Activated T-helper 2 cell treated with anti-CD3 and anti-CD28 coated beads, Interferon-gamma antibody, Interleukin-2, Interleukin-4, amounts not matched to agents 10 μg/mL and 5 μg/mL and 100 μg/mL, durations not matched to agents 14 hours and 24 hours and 36 hours (primary cell): Measurements from ENCODE around the gene ZDHHC14. TPM values are rescaled to one million over a fixed set of nuclear protein-coding genes. Genes with fewer than 3 reads are reported as not detected.
"Not testable (repeated sequence)": the region's sequence is repeated elsewhere in the genome, so short reads cannot be mapped to it uniquely, and the experiment has no call there.

Experiments
- DNase-seq: peaks from one replicate; pipeline ENCODE4 v3.0.0; 2021; ENCODE audit warnings: low spot score
- H3K27ac Mint-ChIP-seq: one replicate; pipeline ENCODE4 v1.8.0; 2021; ENCODE audit warnings: mixed read lengths
- H3K27me3 Mint-ChIP-seq: one replicate; pipeline ENCODE4 v1.8.0; 2021; ENCODE audit warnings: low read depth, mixed read lengths
- H3K36me3 Mint-ChIP-seq: one replicate; pipeline ENCODE4 v1.8.0; 2021; ENCODE audit warnings: low read depth, mixed read lengths
- H3K4me1 Mint-ChIP-seq: one replicate; pipeline ENCODE4 v1.8.0; 2021; ENCODE audit warnings: low read depth, mixed read lengths
- H3K4me3 Mint-ChIP-seq: one replicate; pipeline ENCODE4 v1.8.0; 2021; ENCODE audit warnings: low read depth, mild to moderate bottlenecking, moderate library complexity, mixed read lengths
- H3K9me3 Mint-ChIP-seq: one replicate; pipeline ENCODE4 v1.8.0; 2021; ENCODE audit warnings: mixed read lengths
- intact Hi-C: fragments of 100-400 bp; cut with micrococcal nuclease; formaldehyde crosslinking; loops from one replicate; pipeline ENCODE4 v1.15.1; 2023
- total RNA-seq: library from RNA; stranded (reverse); gene quantifications from 2 replicates; pipeline ENCODE4 v1.2.3, GENCODE V29; 2022

The ZDHHC14 gene
- total RNA-seq, 1 donor from 2014 or later: 8.4 TPM

- no peaks in the 10 kb centered on the region for H3K36me3 Mint-ChIP-seq
- no peaks in the 10 kb centered on the region for H3K9me3 Mint-ChIP-seq
- no peak overlapping the region for H3K27ac Mint-ChIP-seq
- intact Hi-C loops: no loop called here
- no peak for DNase-seq
- H3K4me1 Mint-ChIP-seq: no peaks in the 10 kb centered on the region
- peaks cover 8% of the 10 kb centered on the region for H3K27me3 Mint-ChIP-seq
- H3K4me3 Mint-ChIP-seq: no peak overlapping the region
Measured at GRCh38 chr6:157708933-157709332, 327.9 kb downstream of the ZDHHC14 start.

DNA sequence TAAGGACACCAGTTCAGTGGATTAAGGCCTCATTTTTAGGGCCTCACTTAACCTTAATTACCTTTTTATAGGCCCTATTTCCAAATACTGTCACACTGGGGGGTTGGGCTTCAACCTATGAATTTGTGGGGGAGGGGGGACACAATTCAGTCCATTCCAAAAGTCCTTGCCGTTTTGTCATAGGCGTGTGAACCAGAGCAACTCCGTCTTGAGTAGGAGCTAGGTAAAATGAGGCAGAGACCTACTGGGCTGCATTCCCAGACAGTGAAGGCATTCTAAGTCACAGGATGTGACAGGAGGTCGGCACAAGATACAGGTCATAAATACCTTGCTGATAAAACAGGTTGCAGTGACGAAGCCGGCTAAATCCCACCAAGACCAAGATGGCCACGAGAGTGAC, 328.6 kb downstream of the ZDHHC14 start:
- H3K27ac Mint-ChIP-seq: no peak overlapping the region
- no peak overlapping the region for H3K4me3 Mint-ChIP-seq
- H3K4me1 Mint-ChIP-seq: no peaks in the 10 kb centered on the region
- H3K9me3 Mint-ChIP-seq: no peaks in the 10 kb centered on the region
- no peak for DNase-seq
- no peaks in the 10 kb centered on the region for H3K36me3 Mint-ChIP-seq
- peaks cover 8% of the 10 kb centered on the region for H3K27me3 Mint-ChIP-seq
- intact Hi-C loops: no loop called here

DNA sequence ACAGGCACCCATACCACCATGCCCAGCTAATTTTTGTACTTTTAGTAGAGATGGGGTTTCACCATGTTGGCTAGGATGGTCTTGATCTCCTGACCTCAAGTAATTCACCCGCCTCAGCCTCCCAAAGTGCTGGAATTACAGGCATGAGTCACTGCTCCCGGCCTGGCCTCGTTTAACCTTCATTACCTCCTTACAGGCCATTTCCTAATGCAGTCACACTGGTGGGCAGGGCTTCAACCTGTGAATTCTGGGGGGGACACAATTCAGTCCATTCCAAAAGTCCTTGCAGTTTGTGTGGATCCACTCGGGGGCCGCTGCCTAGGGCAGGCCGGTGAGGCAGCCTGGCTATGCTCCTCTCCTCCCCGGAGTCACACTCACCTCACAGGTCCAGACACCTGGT, 329.6 kb downstream of the ZDHHC14 start:
- intact Hi-C loops: no loop called here
- peaks cover 2% of the 10 kb centered on the region for H3K27me3 Mint-ChIP-seq
- H3K4me3 Mint-ChIP-seq: no peak overlapping the region

DNA sequence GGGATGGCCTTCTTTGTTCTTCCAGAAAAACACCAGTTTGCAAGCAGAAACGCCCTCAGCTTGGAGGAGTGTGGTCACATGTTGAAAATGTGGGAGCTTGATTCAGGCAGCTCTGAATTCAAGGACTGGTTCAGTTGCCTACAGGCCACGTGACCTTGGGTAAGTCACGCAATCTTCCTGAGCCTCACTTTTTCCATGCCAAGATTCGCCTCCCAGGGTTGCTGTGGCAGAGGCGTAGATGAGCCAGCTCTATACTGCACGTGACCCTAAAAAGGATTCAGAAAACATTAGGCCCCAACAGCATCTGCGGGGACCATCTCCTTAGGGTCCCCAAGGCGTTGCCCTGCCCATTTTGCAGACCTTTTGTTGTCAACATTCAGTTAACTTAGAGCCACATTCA, 330.1 kb downstream of the ZDHHC14 start:
- peaks cover 3% of the 10 kb centered on the region for H3K27me3 Mint-ChIP-seq
- DNase-seq: no peak
- H3K27ac Mint-ChIP-seq: no peak overlapping the region
- no peaks in the 10 kb centered on the region for H3K9me3 Mint-ChIP-seq
- intact Hi-C loops: no loop called here
- no peaks in the 10 kb centered on the region for H3K36me3 Mint-ChIP-seq
- no peaks in the 10 kb centered on the region for H3K4me1 Mint-ChIP-seq
- no peak overlapping the region for H3K4me3 Mint-ChIP-seq

More for the DNA sequence above, 329.6 kb downstream of the ZDHHC14 start:
- DNase-seq: no peak
- Mint-ChIP-seq H3K36me3 (no peaks in the 10 kb centered on the region), H3K4me1 (no peaks in the 10 kb centered on the region), H3K9me3 (no peaks in the 10 kb centered on the region), H3K27ac (no peak overlapping the region)

GRCh38 chr6:157712585-157713295, 331.8 kb downstream of the ZDHHC14 start:
- peaks cover 14% of the 10 kb centered on the region for H3K27me3 Mint-ChIP-seq
- H3K36me3 Mint-ChIP-seq: no peaks in the 10 kb centered on the region
- no peak overlapping the region for H3K4me3 Mint-ChIP-seq
- no peaks in the 10 kb centered on the region for H3K4me1 Mint-ChIP-seq
- H3K9me3 Mint-ChIP-seq: no peaks in the 10 kb centered on the region
- intact Hi-C loops: no loop called here
- no peak overlapping the region for H3K27ac Mint-ChIP-seq
- no peak for DNase-seq

- Mint-ChIP-seq H3K27ac (no peak overlapping the region), H3K27me3 (peaks cover 16% of the 10 kb centered on the region), H3K4me1 (no peaks in the 10 kb centered on the region), H3K9me3 (no peaks in the 10 kb centered on the region), H3K4me3 (no peak overlapping the region), H3K36me3 (no peaks in the 10 kb centered on the region)
- intact Hi-C loops: no loop called here
- DNase-seq: no peak
Measured at GRCh38 chr6:157713451-157714152, 332.6 kb downstream of the ZDHHC14 start.

- Mint-ChIP-seq H3K4me1 (no peaks in the 10 kb centered on the region), H3K27me3 (peaks cover 18% of the 10 kb centered on the region), H3K36me3 (no peaks in the 10 kb centered on the region), H3K9me3 (no peaks in the 10 kb centered on the region), H3K27ac (no peak overlapping the region), H3K4me3 (no peak overlapping the region)
- no peak for DNase-seq
- intact Hi-C loops: no loop called here
Measured at GRCh38 chr6:157714153-157714490, 333.1 kb downstream of the ZDHHC14 start.

- Mint-ChIP-seq H3K36me3 (no peaks in the 10 kb centered on the region), H3K27ac (no peak overlapping the region), H3K4me3 (no peak overlapping the region), H3K27me3 (peaks cover 19% of the 10 kb centered on the region), H3K9me3 (no peaks in the 10 kb centered on the region), H3K4me1 (no peaks in the 10 kb centered on the region)
- intact Hi-C loops: no loop called here
- no peak for DNase-seq
Measured at GRCh38 chr6:157715728-157716164, 334.8 kb downstream of the ZDHHC14 start.

DNA sequence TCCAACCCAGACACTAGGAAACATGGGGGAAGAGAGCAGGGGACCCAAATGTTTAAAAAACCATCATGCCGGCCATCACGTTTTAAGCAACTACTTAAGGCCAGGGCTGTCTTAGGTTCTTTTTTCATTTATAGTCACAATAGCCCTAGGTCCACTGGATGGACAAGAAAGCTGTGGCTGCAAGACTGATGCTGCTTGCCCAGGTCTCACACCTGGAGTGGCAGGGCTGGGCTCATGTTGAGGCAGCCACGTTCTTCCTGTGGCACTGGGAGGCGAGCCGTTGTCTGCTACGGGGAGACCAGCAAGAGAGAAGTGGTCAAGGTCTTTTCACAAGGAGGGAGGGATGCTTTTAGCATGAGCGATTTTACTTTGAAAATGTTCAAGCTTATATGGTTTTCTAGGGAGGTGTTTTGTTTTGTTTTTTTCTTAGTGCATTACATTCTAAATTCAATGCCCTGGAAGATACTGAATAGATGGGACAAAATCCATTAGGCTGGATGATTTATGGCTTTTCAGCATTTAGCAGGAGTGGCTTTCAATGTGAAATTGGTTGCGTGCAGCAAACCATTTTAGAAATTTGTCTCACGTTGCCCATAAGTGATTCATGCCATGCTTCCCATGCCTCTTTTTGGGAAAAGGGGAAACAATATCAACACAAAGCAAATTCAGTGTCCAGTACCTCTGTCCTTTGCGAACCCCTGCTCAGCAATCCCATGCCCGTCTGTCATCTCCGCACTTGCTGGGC, 335.4 kb downstream of the ZDHHC14 start:
- Mint-ChIP-seq H3K27ac (no peak overlapping the region), H3K9me3 (no peaks in the 10 kb centered on the region)
- intact Hi-C loops: no loop called here

GRCh38 chr6:157717340-157717748, 336.4 kb downstream of the ZDHHC14 start:
- no peak overlapping the region for H3K4me3 Mint-ChIP-seq
- no peaks in the 10 kb centered on the region for H3K4me1 Mint-ChIP-seq
- intact Hi-C loops: no loop called here
- DNase-seq: no peak
- H3K27ac Mint-ChIP-seq: no peak overlapping the region
- H3K27me3 Mint-ChIP-seq: peaks cover 19% of the 10 kb centered on the region
- no peaks in the 10 kb centered on the region for H3K36me3 Mint-ChIP-seq
- no peaks in the 10 kb centered on the region for H3K9me3 Mint-ChIP-seq

More for the DNA sequence above, 335.4 kb downstream of the ZDHHC14 start:
- H3K36me3 Mint-ChIP-seq: no peaks in the 10 kb centered on the region
- no peaks in the 10 kb centered on the region for H3K4me1 Mint-ChIP-seq
- H3K4me3 Mint-ChIP-seq: no peak overlapping the region
- peaks cover 19% of the 10 kb centered on the region for H3K27me3 Mint-ChIP-seq
- no peak for DNase-seq

GRCh38 chr6:157718503-157719187, 337.7 kb downstream of the ZDHHC14 start:
- Mint-ChIP-seq H3K36me3 (no peaks in the 10 kb centered on the region), H3K4me1 (no peaks in the 10 kb centered on the region), H3K4me3 (no peak overlapping the region), H3K9me3 (no peaks in the 10 kb centered on the region), H3K27ac (no peak overlapping the region), H3K27me3 (peaks cover 20% of the 10 kb centered on the region)
- no peak for DNase-seq
- intact Hi-C loops: no loop called here

DNA sequence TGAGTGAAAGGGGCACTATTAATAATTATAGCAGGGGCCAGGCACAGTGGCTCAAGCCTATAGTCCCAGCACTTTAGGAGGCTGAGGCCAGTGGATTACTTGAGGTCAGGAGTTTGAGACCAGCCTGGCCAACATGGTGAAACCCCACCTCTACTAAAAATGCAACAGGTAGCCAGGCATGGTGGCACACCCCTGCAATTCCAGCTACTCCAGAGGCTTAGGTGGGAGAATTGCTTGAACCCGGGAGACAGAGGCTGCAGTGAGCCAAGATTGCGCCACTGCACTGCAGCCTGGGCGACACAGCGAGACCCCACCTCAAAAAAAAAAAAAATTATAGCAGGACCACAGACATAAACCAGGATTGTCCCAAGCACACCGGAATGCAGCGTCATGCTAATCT, 340.0 kb downstream of the ZDHHC14 start:
- peaks cover 17% of the 10 kb centered on the region for H3K9me3 Mint-ChIP-seq
- intact Hi-C loops, H3K4me1 Mint-ChIP-seq, DNase-seq, H3K4me3 Mint-ChIP-seq, H3K36me3 Mint-ChIP-seq, H3K27ac Mint-ChIP-seq: not testable (repeated sequence)
- peaks cover 24% of the 10 kb centered on the region for H3K27me3 Mint-ChIP-seq
